ENCODE results near the gene TBC1D3G. TPM values are rescaled to one million over a fixed set of nuclear protein-coding genes. Genes with fewer than 3 reads are reported as not detected.
"Not testable (repeated sequence)": the region's sequence is repeated elsewhere in the genome, so short reads cannot be mapped to it uniquely, and the experiment has no call there.

The TBC1D3G gene
- total RNA-seq (2011; cell fraction: chromatin; rRNA removed; ENCODE audit: low replicate concordance) = not detected in 2 replicates
- total RNA-seq (2011; cell fraction: nucleolus; rRNA removed) = not detected in 2 replicates
- total RNA-seq (2011; cell fraction: nucleoplasm; rRNA removed) = not detected in 2 replicates
- not detected in 2 replicates for total RNA-seq (2014; rRNA removed)
- not detected in 2 replicates for total RNA-seq (2014; rRNA removed; fragmentation: Illumina TruSeq; extraction: Trizol)
- total RNA-seq (2015; rRNA removed; fragmentation: Illumina TruSeq; extraction: Trizol) = not detected in 2 replicates
- not detected in 2 replicates for total RNA-seq (2021)
- not detected in 2 replicates for polyA plus RNA-seq (2011; rRNA removed)
- not detected in 2 replicates for polyA plus RNA-seq (2011; cell fraction: cytosol; rRNA removed)
- not detected in 2 replicates for polyA plus RNA-seq (2011; cell fraction: nucleus; rRNA removed)
- polyA plus RNA-seq (2012) = not detected in 2 replicates
- not detected in 2 replicates for polyA plus RNA-seq (2014; fragmentation: Illumina TruSeq; extraction: Trizol)
- polyA plus RNA-seq (2014; fragmentation: Nextera tagmentation; extraction: Ambion mirVana) = not detected
- not detected in 2 replicates for polyA plus RNA-seq (2014; rRNA removed)
- polyA minus RNA-seq (2011; rRNA and poly(A)+ RNA removed) = not detected in 2 replicates
- not detected in 2 replicates for polyA minus RNA-seq (2011; cell fraction: cytosol; rRNA and poly(A)+ RNA removed)
- polyA minus RNA-seq (2011; cell fraction: nucleus; rRNA and poly(A)+ RNA removed) = not detected in 2 replicates
- not detected for Bru-seq, nascent RNA
- percentile 8 among the genes with signal in this experiment for BruChase-seq, experiment 1, labeled RNA remaining after a 2-hour chase
- not detected for BruChase-seq, experiment 2, labeled RNA remaining after a 6-hour chase
- long read RNA-seq, experiment 1, partial matches to known transcripts = 0 of 1 reads
- long read RNA-seq, experiment 1, other reads (novel, unspliced or antisense) = 1 of 1 reads
- long read RNA-seq, experiment 2 = 0 reads
- long read RNA-seq, experiment 3 = 0 reads

GRCh38 chr17:36323584-36323983, at the start of gene TBC1D3G:
TSS of gene TBC1D3G (plus strand) at chr17:36323884. CDS start at chr17:36325412, 1,528 bp downstream.
- H3K9me3 ChIP-seq (replicated peaks; ENCODE audit: control insufficient read depth, insufficient read depth, low read depth, low read length); CTCF ChIA-PET (ENCODE audit: low intra/inter-chr PET ratio); ATAC-seq; in situ Hi-C loops (cut with MboI); DNase-seq (ENCODE audit: extremely low read depth in 1 of 4, low spot score in 3 of 4); BruUV-seq (replicated peaks); H3K4me1 ChIP-seq (replicated peaks in 1 of 2; ENCODE audit: control insufficient read depth in 2 of 2, insufficient read depth in 2 of 2, low read length in 2 of 2); intact Hi-C loops (cut with micrococcal nuclease); H3K9me1 ChIP-seq (ENCODE audit: control insufficient read depth, insufficient read depth, low read length); H4K20me1 ChIP-seq (replicated peaks; ENCODE audit: control insufficient read depth, insufficient read depth, low read length); H3K27me3 ChIP-seq (ENCODE audit: control insufficient read depth in 2 of 2, insufficient read depth in 2 of 2, low read length in 2 of 2); H3K79me2 ChIP-seq (ENCODE audit: control insufficient read depth, insufficient read depth, low read length); H2AFZ ChIP-seq (ENCODE audit: low read depth, low read length); FAIRE-seq; H3K4me2 ChIP-seq (ENCODE audit: insufficient read depth, low read length); H3K4me3 ChIP-seq; POLR2A ChIA-PET; H3K9ac ChIP-seq (ENCODE audit: insufficient read depth in 1 of 2, low read depth in 2 of 2, low read length in 2 of 2); H3K27ac ChIP-seq (ENCODE audit: extremely low read depth, low read depth, low read length); H3K36me3 ChIP-seq (ENCODE audit: control insufficient read depth, insufficient read depth, low read length): not testable (repeated sequence)
- WGBS (ENCODE audit: insufficient coverage, low coverage, missing lambda C conversion rate) = no CpG with 5 or more reads among the region's 9 CpGs

- intact Hi-C loops (cut with micrococcal nuclease); H3K79me2 ChIP-seq (ENCODE audit: control insufficient read depth, insufficient read depth, low read length); H3K27me3 ChIP-seq (ENCODE audit: control insufficient read depth in 2 of 2, insufficient read depth in 2 of 2, low read length in 2 of 2); CTCF ChIA-PET (ENCODE audit: low intra/inter-chr PET ratio); H3K4me2 ChIP-seq (ENCODE audit: insufficient read depth, low read length); H3K9me1 ChIP-seq (ENCODE audit: control insufficient read depth, insufficient read depth, low read length); POLR2A ChIA-PET; DNase-seq (ENCODE audit: extremely low read depth in 1 of 4, low spot score in 3 of 4); H3K27ac ChIP-seq (ENCODE audit: extremely low read depth, low read depth, low read length); BruUV-seq (replicated peaks); FAIRE-seq; ATAC-seq; H3K36me3 ChIP-seq (ENCODE audit: control insufficient read depth, insufficient read depth, low read length); H3K9ac ChIP-seq (ENCODE audit: insufficient read depth in 1 of 2, low read depth in 2 of 2, low read length in 2 of 2); in situ Hi-C loops (cut with MboI); H4K20me1 ChIP-seq (replicated peaks; ENCODE audit: control insufficient read depth, insufficient read depth, low read length); H3K9me3 ChIP-seq (replicated peaks; ENCODE audit: control insufficient read depth, insufficient read depth, low read depth, low read length); H3K4me1 ChIP-seq (replicated peaks in 1 of 2; ENCODE audit: control insufficient read depth in 2 of 2, insufficient read depth in 2 of 2, low read length in 2 of 2); H3K4me3 ChIP-seq; H2AFZ ChIP-seq (ENCODE audit: low read depth, low read length): not testable (repeated sequence)
- WGBS (ENCODE audit: insufficient coverage, low coverage, missing lambda C conversion rate) = no CpG with 5 or more reads among the region's 1 CpG
Observed at GRCh38 chr17:36283256-36283655, 40.4 kb upstream of the TBC1D3G start.

- not testable (repeated sequence) for BruUV-seq (replicated peaks); H3K9me1 ChIP-seq (ENCODE audit: control insufficient read depth, insufficient read depth, low read length)
Observed at GRCh38 chr17:36284219-36284618, 39.5 kb upstream of the TBC1D3G start.

More at GRCh38 chr17:36284219-36284618, 39.5 kb upstream of the TBC1D3G start:
- H3K4me2 ChIP-seq (ENCODE audit: insufficient read depth, low read length); H3K9me3 ChIP-seq (replicated peaks; ENCODE audit: control insufficient read depth, insufficient read depth, low read depth, low read length); intact Hi-C loops (cut with micrococcal nuclease); CTCF ChIA-PET (ENCODE audit: low intra/inter-chr PET ratio); in situ Hi-C loops (cut with MboI); H3K27me3 ChIP-seq (ENCODE audit: control insufficient read depth in 2 of 2, insufficient read depth in 2 of 2, low read length in 2 of 2); H3K27ac ChIP-seq (ENCODE audit: extremely low read depth, low read depth, low read length); H3K9ac ChIP-seq (ENCODE audit: insufficient read depth in 1 of 2, low read depth in 2 of 2, low read length in 2 of 2); H3K79me2 ChIP-seq (ENCODE audit: control insufficient read depth, insufficient read depth, low read length); H3K36me3 ChIP-seq (ENCODE audit: control insufficient read depth, insufficient read depth, low read length); H3K4me1 ChIP-seq (replicated peaks in 1 of 2; ENCODE audit: control insufficient read depth in 2 of 2, insufficient read depth in 2 of 2, low read length in 2 of 2); POLR2A ChIA-PET; ATAC-seq; DNase-seq (ENCODE audit: extremely low read depth in 1 of 4, low spot score in 3 of 4); H3K4me3 ChIP-seq; FAIRE-seq; H4K20me1 ChIP-seq (replicated peaks; ENCODE audit: control insufficient read depth, insufficient read depth, low read length); H2AFZ ChIP-seq (ENCODE audit: low read depth, low read length): not testable (repeated sequence)
- no CpG with 5 or more reads among the region's 5 CpGs for WGBS (ENCODE audit: insufficient coverage, low coverage, missing lambda C conversion rate)

Measured in K562 (cell line).